Uterus (tissue), 4 donors: Measurements from ENCODE around the gene HPS1. TPM values are rescaled to one million over a fixed set of nuclear protein-coding genes. Genes with fewer than 3 reads are reported as not detected.

Experiments
- DNase-seq, 2 donors: peaks; one replicate each; pipeline ENCODE4 v3.0.0-alpha.2; 2019 to 2020
- H3K27ac ChIP-seq, 2 donors: fragments of 200-600 bp; sonication (generic); 1 replicate in 1 of 2; 2 replicates in 1 of 2; pipeline ENCODE4 v1.5.1; 2016 to 2018
- H3K27me3 ChIP-seq, 2 donors: fragments of 200-600 bp; sonication (generic); one replicate each; pipeline ENCODE4 v1.5.1; 2018 to 2019; ENCODE audit warnings: control low read depth in 1 of 2
- H3K36me3 ChIP-seq, 2 donors: fragments of 200-600 bp; sonication (generic); one replicate each; pipeline ENCODE4 v1.5.1; 2019; ENCODE audit warnings: control low read depth in 1 of 2
- H3K4me1 ChIP-seq, 2 donors: fragments of 200-600 bp; sonication (generic); one replicate each; pipeline ENCODE4 v1.5.1; 2018 to 2019; ENCODE audit warnings: control low read depth in 1 of 2
- H3K4me3 ChIP-seq, 2 donors: fragments of 200-600 bp; sonication (generic); 1 replicate in 1 of 2; 2 replicates in 1 of 2; pipeline ENCODE4 v1.5.1; 2018 to 2019; ENCODE audit warnings: mild to moderate bottlenecking in 1 of 2
- H3K9me3 ChIP-seq, 2 donors: fragments of 200-600 bp; sonication (generic); one replicate each; pipeline ENCODE4 v1.5.1; 2019; ENCODE audit warnings: control low read depth in 1 of 2
- POLR2A ChIP-seq, 2 donors: fragments of 450-650 bp; IDR thresholded peaks; one replicate each; pipeline ENCODE4 v1.6.1; 2016; ENCODE audit warnings: antibody characterized with exemption in 2 of 2, mild to moderate bottlenecking in 1 of 2, moderate library complexity in 1 of 2
- intact Hi-C: fragments of 100-400 bp; cut with DNase I; formaldehyde crosslinking; loops from one replicate; pipeline ENCODE4 v1.15.1; 2023; ENCODE audit warnings: low total_unique reads
- total RNA-seq, 4 donors: library from RNA; depleted of rRNA in 3 of 4; stranded (reverse); fragments of >200 nt in 3 of 4; gene quantifications; one replicate each; pipeline versions ENCODE4 v1.1.0 to v1.2.4, GENCODE V29; 2014 to 2023
- TF ChIP-seq, protein P1 (sequence below), 4 experiments: fragments of 200-600 bp in 2 of 4; fragments of 450-650 bp in 2 of 4; sonication (generic) in 2 of 4; IDR thresholded peaks; one replicate each; pipeline ENCODE4 v1.5.1; 2016 to 2019; ENCODE audit warnings: antibody characterized with exemption in 4 of 4, mild to moderate bottlenecking in 2 of 4, moderate library complexity in 1 of 4
- donor health status: DM: yes; HTN: yes; CAD: no.

HPS1 gene
- total RNA-seq, 4 donors from 2014 or later: 16.1 to 60.1 (median 38.8) TPM

DNA sequence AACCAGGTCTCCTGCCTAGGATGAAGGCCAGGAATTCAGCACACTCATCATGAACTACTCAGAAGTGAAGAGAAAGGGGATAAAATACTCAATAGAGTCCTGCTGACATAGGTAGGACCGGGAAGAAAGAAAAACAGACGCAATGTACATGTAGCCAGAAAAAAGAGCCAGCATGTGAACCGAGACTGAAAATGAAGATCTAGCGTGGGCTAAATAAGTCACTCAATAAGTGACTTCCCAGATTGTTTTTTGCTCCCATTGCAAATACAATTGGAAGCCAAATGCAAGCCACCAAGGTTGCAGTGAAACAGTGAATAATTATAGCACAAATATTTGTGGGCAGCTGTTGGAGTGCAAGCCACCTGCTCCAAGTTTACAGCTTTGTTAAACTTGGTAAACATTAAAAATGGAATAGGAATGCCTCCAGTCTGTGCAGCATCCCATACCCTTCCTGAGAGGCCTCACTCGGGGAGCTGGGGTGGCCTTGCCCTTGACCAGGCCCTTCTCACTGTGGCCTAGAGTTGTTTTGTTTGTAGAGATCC is 34.7 kb upstream of the HPS1 start:
- Histone ChIP-seq H3K9me3 (no peaks in the 10 kb centered on the region), H3K4me3 (no peak overlapping the region), H3K27ac (no peak overlapping the region), H3K27me3 (no peaks in the 10 kb centered on the region), H3K36me3 (no peaks in the 10 kb centered on the region), H3K4me1 (no peaks in the 10 kb centered on the region)
- DNase-seq: no peak
- TF ChIP-seq, protein P1, sequence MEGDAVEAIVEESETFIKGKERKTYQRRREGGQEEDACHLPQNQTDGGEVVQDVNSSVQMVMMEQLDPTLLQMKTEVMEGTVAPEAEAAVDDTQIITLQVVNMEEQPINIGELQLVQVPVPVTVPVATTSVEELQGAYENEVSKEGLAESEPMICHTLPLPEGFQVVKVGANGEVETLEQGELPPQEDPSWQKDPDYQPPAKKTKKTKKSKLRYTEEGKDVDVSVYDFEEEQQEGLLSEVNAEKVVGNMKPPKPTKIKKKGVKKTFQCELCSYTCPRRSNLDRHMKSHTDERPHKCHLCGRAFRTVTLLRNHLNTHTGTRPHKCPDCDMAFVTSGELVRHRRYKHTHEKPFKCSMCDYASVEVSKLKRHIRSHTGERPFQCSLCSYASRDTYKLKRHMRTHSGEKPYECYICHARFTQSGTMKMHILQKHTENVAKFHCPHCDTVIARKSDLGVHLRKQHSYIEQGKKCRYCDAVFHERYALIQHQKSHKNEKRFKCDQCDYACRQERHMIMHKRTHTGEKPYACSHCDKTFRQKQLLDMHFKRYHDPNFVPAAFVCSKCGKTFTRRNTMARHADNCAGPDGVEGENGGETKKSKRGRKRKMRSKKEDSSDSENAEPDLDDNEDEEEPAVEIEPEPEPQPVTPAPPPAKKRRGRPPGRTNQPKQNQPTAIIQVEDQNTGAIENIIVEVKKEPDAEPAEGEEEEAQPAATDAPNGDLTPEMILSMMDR (IDR thresholded peaks at IDR 0.05): no peak
- no peak for TF ChIP-seq POLR2A (IDR thresholded peaks at IDR 0.05)
- intact Hi-C loops: no loop called here

DNA sequence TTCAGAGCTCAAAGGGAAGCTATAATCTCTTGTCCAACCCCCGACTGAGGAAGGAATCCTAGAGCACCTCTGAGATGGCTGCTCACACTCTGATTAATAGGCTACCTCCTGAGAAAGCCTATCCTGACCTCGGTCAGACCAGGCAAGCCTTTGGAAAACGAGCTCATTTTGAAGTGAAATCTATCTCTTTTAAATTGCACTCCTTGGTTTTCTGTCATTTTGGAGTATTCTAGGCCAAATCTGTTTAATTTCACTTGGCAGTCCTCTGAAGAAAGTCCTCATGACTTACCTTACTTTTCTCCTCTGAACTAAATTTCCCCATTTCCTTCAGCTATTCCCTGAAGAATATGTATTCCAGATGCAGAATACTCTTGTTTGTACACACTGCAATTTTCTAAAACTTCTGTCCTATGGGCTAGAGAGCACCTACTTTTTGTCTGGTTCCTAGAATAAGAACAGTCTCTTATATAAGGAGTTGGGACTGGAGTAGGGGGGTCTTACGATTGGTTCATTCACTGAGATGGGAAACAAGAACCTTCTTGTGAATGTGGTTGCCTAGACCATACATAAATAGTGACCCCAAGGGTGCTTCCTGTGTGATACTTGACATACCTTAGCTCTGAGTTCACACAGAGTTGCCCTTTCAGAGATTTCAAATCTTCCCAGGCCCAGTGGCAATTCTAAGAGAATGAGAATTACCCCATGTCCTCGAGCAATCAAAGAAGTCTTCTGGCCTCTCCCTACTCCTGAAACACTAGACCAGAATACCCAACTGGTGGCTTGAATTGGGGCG is 31.9 kb upstream of the HPS1 start:
- Histone ChIP-seq H3K27ac (no peak overlapping the region), H3K4me1 (no peaks in the 10 kb centered on the region), H3K4me3 (no peak overlapping the region), H3K36me3 (no peaks in the 10 kb centered on the region), H3K9me3 (no peaks in the 10 kb centered on the region), H3K27me3 (no peaks in the 10 kb centered on the region)
- intact Hi-C loops: loop anchor here (10.0 kb wide), 1 partner anchor 766 kb away; no protein-coding TSS in a partner anchor
- TF ChIP-seq, protein P1 (IDR thresholded peaks at IDR 0.05): no peak
- no peak for TF ChIP-seq POLR2A (IDR thresholded peaks at IDR 0.05)
- no peak for DNase-seq

DNA sequence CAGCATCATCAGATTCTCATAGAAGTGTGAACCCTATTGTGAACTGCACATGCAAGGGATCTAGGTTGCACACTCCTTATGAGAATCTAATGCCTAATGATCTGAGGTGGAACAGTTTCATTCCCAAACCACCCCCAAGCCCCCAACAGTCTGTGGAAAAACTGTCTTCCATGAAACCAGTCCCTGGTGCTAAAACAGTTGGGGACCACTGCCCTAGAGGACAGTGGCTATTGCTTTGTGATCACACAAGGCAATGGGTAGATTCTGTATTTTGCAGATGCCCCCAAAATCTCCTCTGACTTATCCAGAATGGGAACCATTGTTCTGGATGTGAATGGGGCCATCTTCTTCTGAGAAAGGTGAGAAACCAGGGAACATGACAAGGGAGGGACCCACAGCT is 31.1 kb upstream of the HPS1 start:
- Histone ChIP-seq H3K9me3 (no peaks in the 10 kb centered on the region), H3K4me1 (no peaks in the 10 kb centered on the region), H3K27me3 (no peaks in the 10 kb centered on the region), H3K27ac (no peak overlapping the region), H3K36me3 (no peaks in the 10 kb centered on the region), H3K4me3 (no peak overlapping the region)
- TF ChIP-seq, protein P1 (IDR thresholded peaks at IDR 0.05): no peak
- no peak for TF ChIP-seq POLR2A (IDR thresholded peaks at IDR 0.05)
- intact Hi-C loops: loop anchor here (10.0 kb wide), 1 partner anchor 767 kb away; no protein-coding TSS in a partner anchor
- DNase-seq: no peak

DNA sequence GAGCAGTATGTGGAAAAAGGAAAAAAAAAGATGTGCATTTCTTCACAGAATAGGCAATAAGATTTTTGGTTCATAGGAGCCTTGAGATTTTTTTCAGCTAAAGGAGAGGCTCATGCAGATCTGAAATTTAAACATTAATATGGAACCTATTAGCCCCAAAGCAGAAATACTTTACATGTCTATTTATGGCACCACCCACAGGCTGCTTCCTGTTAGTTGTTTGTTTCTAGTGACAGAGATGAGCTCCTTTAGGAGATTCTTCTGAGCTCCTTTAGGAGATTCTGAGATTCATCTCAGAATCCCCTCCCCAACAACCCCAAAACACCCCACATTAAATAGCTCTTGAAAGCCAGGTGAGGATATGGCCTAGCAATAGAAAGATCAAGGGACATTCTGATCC is 27.9 kb upstream of the HPS1 start:
- no peaks in the 10 kb centered on the region for H3K9me3 ChIP-seq
- TF ChIP-seq, protein P1 (IDR thresholded peaks at IDR 0.05): no peak
- TF ChIP-seq POLR2A (IDR thresholded peaks at IDR 0.05): no peak
- no peak for DNase-seq
- intact Hi-C loops: loop anchor here (10.0 kb wide), 1 partner anchor 770 kb away; no protein-coding TSS in a partner anchor
- H3K27me3 ChIP-seq: no peaks in the 10 kb centered on the region
- no peak overlapping the region for H3K27ac ChIP-seq
- H3K4me1 ChIP-seq: no peaks in the 10 kb centered on the region
- no peak overlapping the region for H3K4me3 ChIP-seq
- H3K36me3 ChIP-seq: no peaks in the 10 kb centered on the region

DNA sequence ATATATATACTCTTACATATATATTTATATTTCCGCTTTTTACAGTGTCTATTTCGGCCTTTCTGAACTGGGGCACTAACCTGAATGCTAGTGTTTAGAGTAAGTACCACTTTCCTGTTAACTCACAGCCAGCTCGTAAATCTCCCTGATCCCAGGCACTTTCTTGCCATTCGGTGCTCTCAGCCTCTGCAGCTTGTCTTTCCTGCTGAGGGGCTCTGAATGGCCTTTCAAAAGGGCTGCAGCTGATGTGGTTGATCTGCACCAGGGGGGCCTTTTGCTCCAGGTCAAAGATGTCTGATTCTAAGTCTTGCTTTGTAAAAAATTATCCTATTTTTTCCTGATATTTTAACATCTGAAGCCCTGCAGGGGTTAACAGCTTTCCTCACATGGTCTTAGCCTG is 25.5 kb upstream of the HPS1 start:
- Histone ChIP-seq H3K27ac (no peak overlapping the region), H3K9me3 (no peaks in the 10 kb centered on the region), H3K4me3 (no peak overlapping the region), H3K36me3 (no peaks in the 10 kb centered on the region), H3K27me3 (no peaks in the 10 kb centered on the region), H3K4me1 (no peaks in the 10 kb centered on the region)
- intact Hi-C loops: loop anchor here (10.0 kb wide), 1 partner anchor 773 kb away; no protein-coding TSS in a partner anchor
- no peak for DNase-seq
- no peak for TF ChIP-seq POLR2A (IDR thresholded peaks at IDR 0.05)
- TF ChIP-seq, protein P1 (IDR thresholded peaks at IDR 0.05): no peak
